WTC11 (cell line): ENCODE data around the gene SHROOM3. TPM values are rescaled to one million over a fixed set of nuclear protein-coding genes. Genes with fewer than 3 reads are reported as not detected.

Experiments
- ATAC-seq: fragments of 200-7000 bp; cut with Tn5 transposase; 2 replicates; pipeline ENCODE4 v1.10.0; 2021; ENCODE audit warnings: mild to moderate bottlenecking, moderate library complexity
- CTCF ChIA-PET: fragments of 300-600 bp; sonication (Branson Sonifier 250); formaldehyde crosslinking; loops from one replicate; lab custom pipeline; 2021; ENCODE audit warnings: antibody characterized with exemption; lab: Charles Lee
- POLR2A ChIA-PET: fragments of 350-600 bp; sonication (Branson Sonifier 250); formaldehyde crosslinking; loops from one replicate; lab custom pipeline; 2021; ENCODE audit warnings: antibody characterized with exemption; lab: Charles Lee
- DNase-seq: peaks from one replicate; pipeline ENCODE4 v3.0.0; 2021; ENCODE audit warnings: low spot score
- H3K27ac Mint-ChIP-seq: 2 replicates; pipeline ENCODE4 v1.8.0; 2021; ENCODE audit warnings: mixed read lengths
- H3K27me3 Mint-ChIP-seq: 2 replicates; pipeline ENCODE4 v1.8.0; 2021; ENCODE audit warnings: low read depth, mild to moderate bottlenecking, moderate library complexity, mixed read lengths
- H3K36me3 Mint-ChIP-seq: 2 replicates; pipeline ENCODE4 v1.8.0; 2021; ENCODE audit warnings: mixed read lengths
- H3K4me1 Mint-ChIP-seq: 2 replicates; pipeline ENCODE4 v1.8.0; 2022; ENCODE audit warnings: mixed read lengths
- H3K4me3 Mint-ChIP-seq: 2 replicates; pipeline ENCODE4 v1.8.0; 2021; ENCODE audit warnings: mild to moderate bottlenecking, moderate library complexity, mixed read lengths
- H3K9me3 Mint-ChIP-seq: 2 replicates; pipeline ENCODE4 v1.8.0; 2021; ENCODE audit warnings: mixed read lengths
- AR ChIP-seq: fragments of 250-450 bp; sonication (Bioruptor Pico); IDR thresholded peaks from 2 replicates; pipeline ENCODE4 v1.9.0; 2021; ENCODE audit warnings: mild to moderate bottlenecking
- ATF2 ChIP-seq: sonication (generic); formaldehyde crosslinking; IDR thresholded peaks from 2 replicates; pipeline ENCODE4 v1.8.1; 2022; ENCODE audit warnings: low read depth, missing genetic modification reagents, borderline replicate concordance
- CBFB ChIP-seq: sonication (generic); formaldehyde crosslinking; IDR thresholded peaks from 2 replicates; pipeline ENCODE4 v1.8.1; 2022; ENCODE audit warnings: mild to moderate bottlenecking, low read depth, missing genetic modification reagents
- CDX4 ChIP-seq: fragments of 250-450 bp; sonication (Bioruptor Pico); IDR thresholded peaks from 2 replicates; pipeline ENCODE4 v1.9.0; 2021; ENCODE audit warnings: moderate library complexity, mild to moderate bottlenecking, inconsistent platforms, borderline replicate concordance
- EMX1 ChIP-seq: fragments of 250-450 bp; sonication (Bioruptor Pico); IDR thresholded peaks from 2 replicates; pipeline ENCODE4 v1.8.0; 2021; ENCODE audit warnings: mild to moderate bottlenecking
- GTF2I ChIP-seq: fragments of 250-450 bp; sonication (Bioruptor Pico); conservative IDR thresholded peaks from 2 replicates; pipeline ENCODE4 v1.4.0; 2021; ENCODE audit warnings: mild to moderate bottlenecking
- JUN ChIP-seq: sonication (generic); formaldehyde crosslinking; IDR thresholded peaks from 2 replicates; pipeline ENCODE4 v1.8.0; 2023; ENCODE audit warnings: mild to moderate bottlenecking, missing genetic modification reagents
- MAX ChIP-seq: sonication (generic); formaldehyde crosslinking; IDR thresholded peaks from 2 replicates; pipeline ENCODE4 v1.8.0; 2022; ENCODE audit warnings: mild to moderate bottlenecking, missing genetic modification reagents
- NFATC4 ChIP-seq: fragments of 250-450 bp; sonication (Bioruptor Pico); IDR thresholded peaks from 2 replicates; pipeline ENCODE4 v1.9.0; 2021; ENCODE audit warnings: mild to moderate bottlenecking
- NFYB ChIP-seq: sonication (generic); formaldehyde crosslinking; conservative IDR thresholded peaks from 2 replicates; pipeline ENCODE4 v1.8.0; 2022; ENCODE audit warnings: low read depth, missing genetic modification reagents
- NR2C2 ChIP-seq: sonication (generic); formaldehyde crosslinking; IDR thresholded peaks from 2 replicates; pipeline ENCODE4 v1.8.0; 2022; ENCODE audit warnings: mild to moderate bottlenecking, missing genetic modification reagents
- RORB ChIP-seq: fragments of 250-450 bp; sonication (Bioruptor Pico); IDR thresholded peaks from 2 replicates; pipeline ENCODE4 v1.9.0; 2021; ENCODE audit warnings: mild to moderate bottlenecking
- TCF7 ChIP-seq: sonication (generic); formaldehyde crosslinking; IDR thresholded peaks from 2 replicates; pipeline ENCODE4 v1.8.0; 2022; ENCODE audit warnings: mild to moderate bottlenecking, low read depth, missing genetic modification reagents, moderate library complexity
- TEAD1 ChIP-seq: sonication (generic); formaldehyde crosslinking; IDR thresholded peaks from 2 replicates; pipeline ENCODE4 v1.8.0; 2022; ENCODE audit warnings: mild to moderate bottlenecking, missing genetic modification reagents
- TEAD4 ChIP-seq: sonication (generic); formaldehyde crosslinking; IDR thresholded peaks from 2 replicates; pipeline ENCODE4 v1.8.0; 2022; ENCODE audit warnings: mild to moderate bottlenecking, missing genetic modification reagents
- ZNF232 ChIP-seq: sonication (generic); formaldehyde crosslinking; IDR thresholded peaks from 2 replicates; pipeline ENCODE4 v1.8.0; 2022; ENCODE audit warnings: mild to moderate bottlenecking, missing genetic modification reagents
- ZNF423 ChIP-seq: fragments of 250-450 bp; sonication (Bioruptor Pico); IDR thresholded peaks from 2 replicates; pipeline ENCODE4 v2.1.2; 2022; ENCODE audit warnings: mild to moderate bottlenecking, moderate library complexity
- ZNF671 ChIP-seq: fragments of 250-450 bp; sonication (Bioruptor Pico); IDR thresholded peaks from 2 replicates; pipeline ENCODE4 v1.8.0; 2021; ENCODE audit warnings: mild to moderate bottlenecking
- total RNA-seq: library from RNA; stranded (reverse); gene quantifications from 3 replicates; pipeline ENCODE4 v1.2.3, GENCODE V29; 2021
- TF ChIP-seq, protein P1 (sequence below): sonication (generic); formaldehyde crosslinking; IDR thresholded peaks from 2 replicates; pipeline ENCODE4 v1.8.0; 2023; ENCODE audit warnings: missing genetic modification reagents, mild to moderate bottlenecking, borderline replicate concordance
- TF ChIP-seq, protein P2 (sequence below): sonication (generic); formaldehyde crosslinking; IDR thresholded peaks from 2 replicates; pipeline ENCODE4 v1.8.1; 2023; ENCODE audit warnings: mild to moderate bottlenecking, missing genetic modification reagents, moderate library complexity

SHROOM3 gene
- total RNA-seq, 1 experiment from 2014 or later: 71.9 TPM

- H3K4me1 Mint-ChIP-seq: peaks cover 91% of the 10 kb centered on the region
- CTCF ChIA-PET: interaction anchor here (0.6 to 1.2 kb wide), 5 partner anchors 8 to 107 kb away, joined by 3 to 7 read pairs (median 4); no protein-coding TSS in a partner anchor
- H3K4me3 Mint-ChIP-seq: no peak overlapping the region
These were observed 261.1 kb downstream of the SHROOM3 start for GRCh38 chr4:76696109-76696508.

DNA sequence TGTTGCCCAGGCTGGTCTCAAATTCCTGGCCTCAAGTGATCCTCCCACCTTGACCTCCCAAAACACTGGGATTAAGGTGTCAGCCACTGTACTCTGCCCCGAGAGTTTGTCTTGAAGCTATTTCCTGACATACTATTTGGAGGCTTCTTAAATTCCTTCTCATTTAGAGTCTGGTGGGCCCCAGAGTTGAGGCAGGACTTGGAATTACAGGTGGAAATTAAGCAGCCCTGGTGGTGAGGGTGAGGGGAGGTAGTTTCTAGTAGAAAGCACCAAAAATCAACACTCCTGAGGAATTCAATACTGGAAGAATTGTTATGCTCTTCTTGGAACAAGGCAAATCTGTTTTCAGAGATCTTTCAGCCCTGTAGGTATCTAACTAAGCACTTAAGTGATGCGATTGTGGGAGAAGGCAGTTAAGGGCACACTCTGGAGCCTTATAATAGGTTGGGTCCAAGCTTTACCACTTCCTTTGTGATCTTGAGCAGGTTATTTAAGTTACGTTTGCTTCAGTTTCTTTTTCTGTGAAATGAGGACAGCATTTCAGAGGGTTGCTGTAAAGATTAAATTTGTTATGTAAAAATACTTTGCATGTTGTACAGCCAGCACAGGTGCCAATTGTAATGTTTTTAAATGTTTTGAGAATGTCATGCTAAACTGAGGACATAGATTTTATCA, 262.2 kb downstream of the SHROOM3 start:
- H3K27me3 Mint-ChIP-seq: no peaks in the 10 kb centered on the region
- ChIA-PET CTCF (interaction anchor here (0.7 to 1.2 kb wide), 5 partner anchors 32 to 182 kb away, joined by 3 to 7 read pairs (median 3); no protein-coding TSS in a partner anchor), POLR2A (interaction anchor here (0.8 to 1.3 kb wide), 4 partner anchors 9 to 111 kb away, joined by 3 to 4 read pairs (median 4); no protein-coding TSS in a partner anchor)
- no peak for TF ChIP-seq GTF2I (CRISPR knock-in tag)
- TF ChIP-seq, all 79 proteins: peak for 0
- ATAC-seq (peak; percentile 23), DNase-seq (no peak)
- H3K4me1 Mint-ChIP-seq: peaks cover 86% of the 10 kb centered on the region
- H3K27ac Mint-ChIP-seq: peak overlapping the region; percentile 39
- peaks cover 6% of the 10 kb centered on the region for H3K36me3 Mint-ChIP-seq
- H3K9me3 Mint-ChIP-seq: no peaks in the 10 kb centered on the region
- H3K4me3 Mint-ChIP-seq: no peak overlapping the region

More at GRCh38 chr4:76696109-76696508, 261.1 kb downstream of the SHROOM3 start:
- peak; percentile 92 for ATAC-seq
- DNase-seq: peak; percentile 77
- no peaks in the 10 kb centered on the region for H3K27me3 Mint-ChIP-seq
- POLR2A ChIA-PET: no interaction called here
- TF ChIP-seq TEAD4 (CRISPR knock-in tag) (peak; percentile 86), ZNF423 (CRISPR knock-in tag) (0 out of 2 replicates have a peak, but pooled peaks have one; percentile 20), ATF2 (no peak), TEAD1 (CRISPR knock-in tag) (peak; percentile 95), MAX (0 out of 2 replicates have a peak, but pooled peaks have one; percentile 21)
- TF ChIP-seq, all 79 proteins: peak for 4
- Mint-ChIP-seq H3K9me3 (no peaks in the 10 kb centered on the region), H3K36me3 (peaks cover 9% of the 10 kb centered on the region), H3K27ac (peak overlapping the region; percentile 75)

- POLR2A ChIA-PET: interaction anchor here (1.0 to 1.3 kb wide), 2 partner anchors 10 to 112 kb away, joined by 4 read pairs; no protein-coding TSS in a partner anchor
- H3K4me1 Mint-ChIP-seq: peaks cover 88% of the 10 kb centered on the region
- no peaks in the 10 kb centered on the region for H3K27me3 Mint-ChIP-seq
- H3K27ac Mint-ChIP-seq: no peak overlapping the region
- H3K4me3 Mint-ChIP-seq: no peak overlapping the region
- H3K36me3 Mint-ChIP-seq: no peaks in the 10 kb centered on the region
- DNase-seq (no peak), ATAC-seq (no peak)
- no peaks in the 10 kb centered on the region for H3K9me3 Mint-ChIP-seq
- CTCF ChIA-PET: no interaction called here
- TF ChIP-seq, protein P1, sequence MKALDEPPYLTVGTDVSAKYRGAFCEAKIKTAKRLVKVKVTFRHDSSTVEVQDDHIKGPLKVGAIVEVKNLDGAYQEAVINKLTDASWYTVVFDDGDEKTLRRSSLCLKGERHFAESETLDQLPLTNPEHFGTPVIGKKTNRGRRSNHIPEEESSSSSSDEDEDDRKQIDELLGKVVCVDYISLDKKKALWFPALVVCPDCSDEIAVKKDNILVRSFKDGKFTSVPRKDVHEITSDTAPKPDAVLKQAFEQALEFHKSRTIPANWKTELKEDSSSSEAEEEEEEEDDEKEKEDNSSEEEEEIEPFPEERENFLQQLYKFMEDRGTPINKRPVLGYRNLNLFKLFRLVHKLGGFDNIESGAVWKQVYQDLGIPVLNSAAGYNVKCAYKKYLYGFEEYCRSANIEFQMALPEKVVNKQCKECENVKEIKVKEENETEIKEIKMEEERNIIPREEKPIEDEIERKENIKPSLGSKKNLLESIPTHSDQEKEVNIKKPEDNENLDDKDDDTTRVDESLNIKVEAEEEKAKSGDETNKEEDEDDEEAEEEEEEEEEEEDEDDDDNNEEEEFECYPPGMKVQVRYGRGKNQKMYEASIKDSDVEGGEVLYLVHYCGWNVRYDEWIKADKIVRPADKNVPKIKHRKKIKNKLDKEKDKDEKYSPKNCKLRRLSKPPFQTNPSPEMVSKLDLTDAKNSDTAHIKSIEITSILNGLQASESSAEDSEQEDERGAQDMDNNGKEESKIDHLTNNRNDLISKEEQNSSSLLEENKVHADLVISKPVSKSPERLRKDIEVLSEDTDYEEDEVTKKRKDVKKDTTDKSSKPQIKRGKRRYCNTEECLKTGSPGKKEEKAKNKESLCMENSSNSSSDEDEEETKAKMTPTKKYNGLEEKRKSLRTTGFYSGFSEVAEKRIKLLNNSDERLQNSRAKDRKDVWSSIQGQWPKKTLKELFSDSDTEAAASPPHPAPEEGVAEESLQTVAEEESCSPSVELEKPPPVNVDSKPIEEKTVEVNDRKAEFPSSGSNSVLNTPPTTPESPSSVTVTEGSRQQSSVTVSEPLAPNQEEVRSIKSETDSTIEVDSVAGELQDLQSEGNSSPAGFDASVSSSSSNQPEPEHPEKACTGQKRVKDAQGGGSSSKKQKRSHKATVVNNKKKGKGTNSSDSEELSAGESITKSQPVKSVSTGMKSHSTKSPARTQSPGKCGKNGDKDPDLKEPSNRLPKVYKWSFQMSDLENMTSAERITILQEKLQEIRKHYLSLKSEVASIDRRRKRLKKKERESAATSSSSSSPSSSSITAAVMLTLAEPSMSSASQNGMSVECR (CRISPR knock-in tag): no peak
- TF ChIP-seq TCF7 (CRISPR knock-in tag) (no peak), AR (no peak), NFATC4 (CRISPR knock-in tag) (no peak), CBFB (CRISPR knock-in tag) (no peak), JUN (CRISPR knock-in tag) (no peak), RORB (CRISPR knock-in tag) (no peak), NFYB (CRISPR knock-in tag) (no peak), ZNF671 (CRISPR knock-in tag) (no peak), TEAD1 (CRISPR knock-in tag) (no peak), CDX4 (no peak), ZNF232 (CRISPR knock-in tag) (no peak), NR2C2 (CRISPR knock-in tag) (no peak), EMX1 (CRISPR knock-in tag) (no peak)
- TF ChIP-seq, protein P2, sequence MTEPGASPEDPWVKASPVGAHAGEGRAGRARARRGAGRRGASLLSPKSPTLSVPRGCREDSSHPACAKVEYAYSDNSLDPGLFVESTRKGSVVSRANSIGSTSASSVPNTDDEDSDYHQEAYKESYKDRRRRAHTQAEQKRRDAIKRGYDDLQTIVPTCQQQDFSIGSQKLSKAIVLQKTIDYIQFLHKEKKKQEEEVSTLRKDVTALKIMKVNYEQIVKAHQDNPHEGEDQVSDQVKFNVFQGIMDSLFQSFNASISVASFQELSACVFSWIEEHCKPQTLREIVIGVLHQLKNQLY (CRISPR knock-in tag): no peak
These were observed 263.1 kb downstream of the SHROOM3 start for GRCh38 chr4:76698141-76698540.
